HCT116 (cell line): Measurements from ENCODE around the gene PRKAG2. TPM values are rescaled to one million over a fixed set of nuclear protein-coding genes. Genes with fewer than 3 reads are reported as not detected.

Experiments used
- ATAC-seq: fragments of 200-7000 bp; cut with Tn5 transposase; 2 replicates; pipeline ENCODE4 v1.9.1; 2020; ENCODE audit warnings: mild to moderate bottlenecking, moderate library complexity
- BruUV-seq: library from RNA; stranded (reverse); fragments of 400-500 nt; replicated peaks from 2 replicates; lab custom pipeline; 2021; lab: Mats Ljungman, UMichigan
- CTCF ChIA-PET: fragments of 300-600 bp; sonication (Branson Sonifier 250); formaldehyde crosslinking; loops from one replicate; lab custom pipeline; 2021; ENCODE audit warnings: antibody characterized with exemption; lab: Charles Lee
- POLR2A ChIA-PET: fragments of 300-600, 350-600 bp; sonication (Branson Sonifier 250); formaldehyde crosslinking; loops from one replicate; lab custom pipeline; 2021; ENCODE audit warnings: antibody characterized with exemption; lab: Charles Lee
- RAD21 ChIA-PET, 2 experiments: fragments of 300-600 bp; sonication (Branson Sonifier 250); formaldehyde crosslinking; loops; one replicate each; lab custom pipeline; 2023; ENCODE audit warnings: low total read pairs in 2 of 2; ENCODE audit not compliant: uncharacterized antibody in 2 of 2, unreplicated experiment in 2 of 2, low non-redundant PET in 1 of 2; lab: Charles Lee
- DNase-seq: peaks from one replicate; pipeline ENCODE4 v3.0.0-alpha.2; 2010; ENCODE audit warnings: low read depth, low spot score
- H2AFZ ChIP-seq: fragments of 200-600 bp; shearing (Covaris generic), sonication (generic); 2 replicates; pipeline ENCODE4 v1.6.1; 2017; ENCODE audit warnings: low read depth, mixed run types, mixed read lengths, antibody characterized with exemption, low read length; ENCODE audit not compliant: poor library complexity, severe bottlenecking
- H3K27ac ChIP-seq: 2 replicates; pipeline ENCODE4 v1.5.1; 2012; ENCODE audit warnings: low read depth, low read length
- H3K27me3 ChIP-seq: fragments of 200-600 bp; sonication (generic); 2 replicates; pipeline ENCODE4 v1.6.1; 2016; ENCODE audit warnings: mixed run types, low read length, mixed read lengths; ENCODE audit not compliant: insufficient read depth
- H3K36me3 ChIP-seq, 2 experiments: fragments of 200-500 bp in 1 of 2; fragments of 200-600 bp in 1 of 2; sonication (Bioruptor generic) in 1 of 2; sonication (generic) in 1 of 2; 2 replicates each; pipeline versions ENCODE4 v1.5.1 to v1.6.1; 2014 to 2016; ENCODE audit warnings: low read length in 2 of 2, inconsistent platforms in 1 of 2, mixed read lengths in 1 of 2, mixed run types in 1 of 2; ENCODE audit not compliant: insufficient read depth in 2 of 2, control insufficient read depth in 1 of 2
- H3K4me1 ChIP-seq, 2 experiments: fragments of 200-600 bp in 1 of 2; sonication (generic) in 1 of 2; 2 replicates each; pipeline versions ENCODE4 v1.5.1 to v1.6.1; 2012 to 2017; ENCODE audit warnings: low read length in 2 of 2, inconsistent platforms in 1 of 2, mild to moderate bottlenecking in 1 of 2, mixed read lengths in 1 of 2, mixed run types in 1 of 2, moderate library complexity in 1 of 2; ENCODE audit not compliant: insufficient read depth in 2 of 2, control insufficient read depth in 1 of 2
- H3K4me2 ChIP-seq: fragments of 200-600 bp; sonication (generic); 2 replicates; pipeline ENCODE4 v1.6.1; 2017; ENCODE audit warnings: mixed run types, low read length, mixed read lengths
- H3K4me3 ChIP-seq, 2 experiments: fragments of 200-600 bp in 1 of 2; sonication (generic) in 1 of 2; replicated peaks in 1 of 2; 2 replicates each; pipeline ENCODE4 v1.5.1; 2011 to 2016; ENCODE audit warnings: low read length in 2 of 2, control low read depth in 1 of 2, low read depth in 1 of 2, mild to moderate bottlenecking in 1 of 2, mixed read lengths in 1 of 2, mixed run types in 1 of 2
- H3K79me2 ChIP-seq: fragments of 200-600 bp; sonication (generic); 2 replicates; pipeline ENCODE4 v1.6.1; 2017; ENCODE audit warnings: mild to moderate bottlenecking, mixed run types, low read length, moderate library complexity, mixed read lengths; ENCODE audit not compliant: insufficient read depth
- H3K9ac ChIP-seq: fragments of 200-600 bp; sonication (generic); 2 replicates; pipeline ENCODE4 v1.6.1; 2016; ENCODE audit warnings: low read length, mixed read lengths
- H3K9me2 ChIP-seq: fragments of 200-600 bp; sonication (generic), shearing (Covaris generic); 2 replicates; pipeline ENCODE4 v1.6.1; 2017; ENCODE audit warnings: mixed run types, mild to moderate bottlenecking, moderate library complexity; ENCODE audit not compliant: insufficient read depth
- H3K9me3 ChIP-seq, 2 experiments: fragments of 200-500 bp in 1 of 2; fragments of 200-600 bp in 1 of 2; sonication (Bioruptor generic) in 1 of 2; sonication (generic) in 1 of 2; 2 replicates each; pipeline ENCODE4 v1.6.1; 2014 to 2017; ENCODE audit warnings: low read length in 2 of 2, mixed read lengths in 2 of 2, inconsistent platforms in 1 of 2, low read depth in 1 of 2, mild to moderate bottlenecking in 1 of 2, mixed run types in 1 of 2, moderate library complexity in 1 of 2; ENCODE audit not compliant: control insufficient read depth in 1 of 2, insufficient read depth in 1 of 2
- H4K20me1 ChIP-seq: fragments of 200-600 bp; sonication (generic), shearing (Covaris generic); 2 replicates; pipeline ENCODE4 v1.6.1; 2017; ENCODE audit warnings: mixed run types, mild to moderate bottlenecking, moderate library complexity; ENCODE audit not compliant: insufficient read depth
- CBX3 ChIP-seq: IDR thresholded peaks from 2 replicates; pipeline ENCODE4 v1.6.1; 2012; ENCODE audit warnings: low read depth
- FOSL1 ChIP-seq: IDR thresholded peaks from 2 replicates; pipeline ENCODE4 v1.6.1; 2012; ENCODE audit warnings: low read depth
- MAX ChIP-seq: IDR thresholded peaks from 2 replicates; pipeline ENCODE4 v1.6.1; 2012
- POLR2AphosphoS5 ChIP-seq: IDR thresholded peaks from 2 replicates; pipeline ENCODE4 v1.6.1; 2011; ENCODE audit warnings: mild to moderate bottlenecking, low read depth, low read length, moderate library complexity
- SRF ChIP-seq: IDR thresholded peaks from 2 replicates; pipeline ENCODE4 v1.6.1; 2012; ENCODE audit warnings: low read depth
- TCF7L2 ChIP-seq: IDR thresholded peaks from 2 replicates; pipeline ENCODE4 v1.7.0; 2011; ENCODE audit warnings: borderline replicate concordance, inconsistent platforms; ENCODE audit not compliant: insufficient read depth, insufficient read length; ENCODE audit errors: extremely low read depth
- YY1 ChIP-seq: IDR thresholded peaks from 2 replicates; pipeline ENCODE4 v1.6.1; 2011; ENCODE audit warnings: low read length, low read depth, moderate library complexity, mild to moderate bottlenecking; ENCODE audit not compliant: insufficient replicate concordance; ENCODE audit errors: extremely low read depth
- intact Hi-C: fragments of 100-400 bp; cut with micrococcal nuclease; formaldehyde crosslinking; loops from 2 replicates; pipeline ENCODE4 v1.10.0; 2022
- total RNA-seq: library from RNA; stranded (reverse); gene quantifications from one replicate; pipeline ENCODE4 v1.2.1, GENCODE V29; 2021; ENCODE audit not compliant: unreplicated experiment
- TF ChIP-seq, protein P1 (sequence below), 3 experiments: fragments of 200-600 bp in 1 of 3; sonication (generic) in 1 of 3; IDR thresholded peaks in 2 of 3; conservative IDR thresholded peaks in 1 of 3; 2 replicates each; pipeline ENCODE4 v1.5.1; 2012 to 2017; ENCODE audit warnings: low read depth in 2 of 3, low read length in 2 of 3, antibody characterized with exemption in 1 of 3, borderline replicate concordance in 1 of 3, control low read depth in 1 of 3, mild to moderate bottlenecking in 1 of 3, mixed read lengths in 1 of 3, mixed run types in 1 of 3, moderate library complexity in 1 of 3; ENCODE audit not compliant: insufficient read depth in 1 of 3
- TF ChIP-seq, protein P2 (sequence below): IDR thresholded peaks from 2 replicates; pipeline ENCODE4 v1.6.1; 2012; ENCODE audit warnings: low read depth

The PRKAG2 gene
- total RNA-seq, 1 experiment from 2014 or later = 23.6 TPM

GRCh38 chr7:151694441-151694827 lies 182.5 kb downstream of the PRKAG2 start:
- H3K9me3 ChIP-seq = no peaks in the 10 kb centered on the region
- ChIA-PET CTCF (no interaction called here), POLR2A (no interaction called here), RAD21 (no interaction called here)
- no peak for TF ChIP-seq YY1
- TF ChIP-seq TCF7L2 = no peak
- TF ChIP-seq MAX = no peak
- TF ChIP-seq, protein P1, sequence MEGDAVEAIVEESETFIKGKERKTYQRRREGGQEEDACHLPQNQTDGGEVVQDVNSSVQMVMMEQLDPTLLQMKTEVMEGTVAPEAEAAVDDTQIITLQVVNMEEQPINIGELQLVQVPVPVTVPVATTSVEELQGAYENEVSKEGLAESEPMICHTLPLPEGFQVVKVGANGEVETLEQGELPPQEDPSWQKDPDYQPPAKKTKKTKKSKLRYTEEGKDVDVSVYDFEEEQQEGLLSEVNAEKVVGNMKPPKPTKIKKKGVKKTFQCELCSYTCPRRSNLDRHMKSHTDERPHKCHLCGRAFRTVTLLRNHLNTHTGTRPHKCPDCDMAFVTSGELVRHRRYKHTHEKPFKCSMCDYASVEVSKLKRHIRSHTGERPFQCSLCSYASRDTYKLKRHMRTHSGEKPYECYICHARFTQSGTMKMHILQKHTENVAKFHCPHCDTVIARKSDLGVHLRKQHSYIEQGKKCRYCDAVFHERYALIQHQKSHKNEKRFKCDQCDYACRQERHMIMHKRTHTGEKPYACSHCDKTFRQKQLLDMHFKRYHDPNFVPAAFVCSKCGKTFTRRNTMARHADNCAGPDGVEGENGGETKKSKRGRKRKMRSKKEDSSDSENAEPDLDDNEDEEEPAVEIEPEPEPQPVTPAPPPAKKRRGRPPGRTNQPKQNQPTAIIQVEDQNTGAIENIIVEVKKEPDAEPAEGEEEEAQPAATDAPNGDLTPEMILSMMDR (IDR thresholded peaks at IDR 0.05 in 2 of 3, conservative IDR thresholded peaks at IDR 0.05 in 1 of 3; ENCODE audit: borderline replicate concordance in 1 of 3, insufficient read depth in 1 of 3, low read depth in 2 of 3, low read length in 2 of 3) = no peak
- no peak for TF ChIP-seq CBX3
- TF ChIP-seq POLR2AphosphoS5 = no peak
- TF ChIP-seq SRF = no peak
- peaks cover 14 to 36% of the 10 kb centered on the region in 2 experiments; a peak in 3 of 4 replicates for H3K4me1 ChIP-seq
- no peaks in the 10 kb centered on the region for H3K36me3 ChIP-seq
- H3K9me2 ChIP-seq = no peaks in the 10 kb centered on the region
- H2AFZ ChIP-seq = no peak overlapping the region
- H3K4me3 ChIP-seq = no peak overlapping the region
- BruUV-seq = no TSS peak
- H3K4me2 ChIP-seq = 0 out of 2 replicates have a peak overlapping the region, but pooled peaks have one; percentile 28
- no peak overlapping the region for H3K27ac ChIP-seq
- intact Hi-C loops = no loop called here
- ATAC-seq (no peak), DNase-seq (no peak)
- H3K79me2 ChIP-seq = no peaks in the 10 kb centered on the region
- H3K27me3 ChIP-seq = no peaks in the 10 kb centered on the region
- no peak overlapping the region for H3K9ac ChIP-seq
- no peaks in the 10 kb centered on the region for H4K20me1 ChIP-seq

DNA sequence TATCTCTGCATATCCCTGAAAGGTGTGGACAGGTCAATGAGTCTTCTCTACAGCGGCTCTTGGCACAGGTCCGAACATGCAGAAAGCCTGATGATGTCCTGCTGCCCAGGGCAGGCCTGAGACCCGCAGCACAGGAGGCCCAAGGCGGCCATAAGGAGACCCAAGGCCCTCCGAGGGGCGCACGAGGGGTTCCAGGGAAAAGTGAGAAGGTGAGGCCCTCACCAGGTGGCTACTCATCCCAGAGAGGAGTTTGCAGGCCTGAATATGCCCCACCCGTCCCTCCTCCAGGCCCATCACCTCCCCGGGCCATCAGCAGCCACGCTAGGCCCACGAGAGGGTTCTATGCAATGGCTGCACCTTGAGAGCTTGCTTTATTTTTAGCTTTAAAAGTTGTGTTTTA lies 183.8 kb downstream of the PRKAG2 start:
- Histone ChIP-seq H4K20me1 (no peaks in the 10 kb centered on the region), H3K4me3 (no peak overlapping the region), H3K36me3 (no peaks in the 10 kb centered on the region), H3K9me2 (no peaks in the 10 kb centered on the region), H3K79me2 (no peaks in the 10 kb centered on the region), H3K4me2 (no peak overlapping the region), H2AFZ (no peak overlapping the region), H3K27ac (no peak overlapping the region), H3K9ac (no peak overlapping the region), H3K27me3 (no peaks in the 10 kb centered on the region), H3K4me1 (peaks cover 24 to 49% of the 10 kb centered on the region in 2 experiments), H3K9me3 (no peaks in the 10 kb centered on the region)
- ChIA-PET RAD21 (no interaction called here), POLR2A (no interaction called here), CTCF (no interaction called here)
- ATAC-seq (no peak), DNase-seq (no peak)
- no TSS peak for BruUV-seq
- TF ChIP-seq FOSL1 (no peak), CBX3 (no peak)
- TF ChIP-seq, protein P2, sequence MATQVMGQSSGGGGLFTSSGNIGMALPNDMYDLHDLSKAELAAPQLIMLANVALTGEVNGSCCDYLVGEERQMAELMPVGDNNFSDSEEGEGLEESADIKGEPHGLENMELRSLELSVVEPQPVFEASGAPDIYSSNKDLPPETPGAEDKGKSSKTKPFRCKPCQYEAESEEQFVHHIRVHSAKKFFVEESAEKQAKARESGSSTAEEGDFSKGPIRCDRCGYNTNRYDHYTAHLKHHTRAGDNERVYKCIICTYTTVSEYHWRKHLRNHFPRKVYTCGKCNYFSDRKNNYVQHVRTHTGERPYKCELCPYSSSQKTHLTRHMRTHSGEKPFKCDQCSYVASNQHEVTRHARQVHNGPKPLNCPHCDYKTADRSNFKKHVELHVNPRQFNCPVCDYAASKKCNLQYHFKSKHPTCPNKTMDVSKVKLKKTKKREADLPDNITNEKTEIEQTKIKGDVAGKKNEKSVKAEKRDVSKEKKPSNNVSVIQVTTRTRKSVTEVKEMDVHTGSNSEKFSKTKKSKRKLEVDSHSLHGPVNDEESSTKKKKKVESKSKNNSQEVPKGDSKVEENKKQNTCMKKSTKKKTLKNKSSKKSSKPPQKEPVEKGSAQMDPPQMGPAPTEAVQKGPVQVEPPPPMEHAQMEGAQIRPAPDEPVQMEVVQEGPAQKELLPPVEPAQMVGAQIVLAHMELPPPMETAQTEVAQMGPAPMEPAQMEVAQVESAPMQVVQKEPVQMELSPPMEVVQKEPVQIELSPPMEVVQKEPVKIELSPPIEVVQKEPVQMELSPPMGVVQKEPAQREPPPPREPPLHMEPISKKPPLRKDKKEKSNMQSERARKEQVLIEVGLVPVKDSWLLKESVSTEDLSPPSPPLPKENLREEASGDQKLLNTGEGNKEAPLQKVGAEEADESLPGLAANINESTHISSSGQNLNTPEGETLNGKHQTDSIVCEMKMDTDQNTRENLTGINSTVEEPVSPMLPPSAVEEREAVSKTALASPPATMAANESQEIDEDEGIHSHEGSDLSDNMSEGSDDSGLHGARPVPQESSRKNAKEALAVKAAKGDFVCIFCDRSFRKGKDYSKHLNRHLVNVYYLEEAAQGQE = no peak
- intact Hi-C loops = no loop called here
